ENCODE results near the gene RXYLT1. TPM values are rescaled to one million over a fixed set of nuclear protein-coding genes. Genes with fewer than 3 reads are reported as not detected.

Gene RXYLT1
- total RNA-seq, 2 experiments from 2014 or later, result 15.7 to 23.3 TPM

GRCh38 chr12:63752283-63752682 lies 27.4 kb upstream of the RXYLT1 start:
- TF ChIP-seq, protein P1, sequence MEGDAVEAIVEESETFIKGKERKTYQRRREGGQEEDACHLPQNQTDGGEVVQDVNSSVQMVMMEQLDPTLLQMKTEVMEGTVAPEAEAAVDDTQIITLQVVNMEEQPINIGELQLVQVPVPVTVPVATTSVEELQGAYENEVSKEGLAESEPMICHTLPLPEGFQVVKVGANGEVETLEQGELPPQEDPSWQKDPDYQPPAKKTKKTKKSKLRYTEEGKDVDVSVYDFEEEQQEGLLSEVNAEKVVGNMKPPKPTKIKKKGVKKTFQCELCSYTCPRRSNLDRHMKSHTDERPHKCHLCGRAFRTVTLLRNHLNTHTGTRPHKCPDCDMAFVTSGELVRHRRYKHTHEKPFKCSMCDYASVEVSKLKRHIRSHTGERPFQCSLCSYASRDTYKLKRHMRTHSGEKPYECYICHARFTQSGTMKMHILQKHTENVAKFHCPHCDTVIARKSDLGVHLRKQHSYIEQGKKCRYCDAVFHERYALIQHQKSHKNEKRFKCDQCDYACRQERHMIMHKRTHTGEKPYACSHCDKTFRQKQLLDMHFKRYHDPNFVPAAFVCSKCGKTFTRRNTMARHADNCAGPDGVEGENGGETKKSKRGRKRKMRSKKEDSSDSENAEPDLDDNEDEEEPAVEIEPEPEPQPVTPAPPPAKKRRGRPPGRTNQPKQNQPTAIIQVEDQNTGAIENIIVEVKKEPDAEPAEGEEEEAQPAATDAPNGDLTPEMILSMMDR (conservative IDR thresholded peaks at IDR 0.05; ENCODE audit: low read length), result no peak
- TF ChIP-seq EZH2phosphoT487 (IDR thresholded peaks at IDR 0.05; ENCODE audit: borderline replicate concordance, low read depth, low read length), result no peak
- Histone ChIP-seq H3K79me2 (ENCODE audit: insufficient read depth, low read depth, low read length) (no peaks in the 10 kb centered on the region), H4K20me1 (ENCODE audit: insufficient read depth, low read length) (no peaks in the 10 kb centered on the region), H2AFZ (ENCODE audit: low read length) (no peak overlapping the region), H3K4me2 (ENCODE audit: low read length) (no peak overlapping the region), H3K36me3 (ENCODE audit: insufficient read depth, low read length) (no peaks in the 10 kb centered on the region), H3K9me3 (ENCODE audit: low read length) (no peaks in the 10 kb centered on the region), H3K27ac (ENCODE audit: low read depth, low read length, poor library complexity, severe bottlenecking) (no peak overlapping the region), H3K9me2 (ENCODE audit: insufficient read depth, low read length) (no peaks in the 10 kb centered on the region), H3K4me3 (ENCODE audit: low read depth, low read length, poor library complexity, severe bottlenecking) (no peak overlapping the region), H3K4me1 (ENCODE audit: insufficient read depth, low read length, poor library complexity, severe bottlenecking) (no peaks in the 10 kb centered on the region)
- intact Hi-C loops (cut with micrococcal nuclease; ENCODE audit: unreplicated experiment), result no loop called here
- POLR2A ChIA-PET, result no interaction called here
- CTCF ChIA-PET (ENCODE audit: unreplicated experiment), result interaction anchor here (0.5 to 0.6 kb wide), 2 partner anchors 17 to 365 kb away, joined by 3 read pairs; no protein-coding TSS in a partner anchor
- BruUV-seq (replicated peaks), result no TSS peak
- no peak for DNase-seq (ENCODE audit: low spot score)

- Histone ChIP-seq H3K27ac (ENCODE audit: low read depth, low read length, poor library complexity, severe bottlenecking) (no peak overlapping the region), H3K4me1 (ENCODE audit: insufficient read depth, low read length, poor library complexity, severe bottlenecking) (no peaks in the 10 kb centered on the region), H3K9me2 (ENCODE audit: insufficient read depth, low read length) (no peaks in the 10 kb centered on the region), H3K36me3 (ENCODE audit: insufficient read depth, low read length) (no peaks in the 10 kb centered on the region), H3K79me2 (ENCODE audit: insufficient read depth, low read depth, low read length) (no peaks in the 10 kb centered on the region), H3K9me3 (ENCODE audit: low read length) (no peaks in the 10 kb centered on the region), H3K4me2 (ENCODE audit: low read length) (no peak overlapping the region), H4K20me1 (ENCODE audit: insufficient read depth, low read length) (no peaks in the 10 kb centered on the region), H2AFZ (ENCODE audit: low read length) (no peak overlapping the region), H3K4me3 (ENCODE audit: low read depth, low read length, poor library complexity, severe bottlenecking) (no peak overlapping the region)
- ChIA-PET POLR2A (no interaction called here), CTCF (ENCODE audit: unreplicated experiment) (interaction anchor here (0.5 to 0.6 kb wide), 2 partner anchors 16 to 366 kb away, joined by 3 read pairs; no protein-coding TSS in a partner anchor)
- DNase-seq (ENCODE audit: low spot score), result no peak
- no peak for TF ChIP-seq EZH2phosphoT487 (IDR thresholded peaks at IDR 0.05; ENCODE audit: borderline replicate concordance, low read depth, low read length)
- TF ChIP-seq, protein P1 (conservative IDR thresholded peaks at IDR 0.05; ENCODE audit: low read length), result no peak
- intact Hi-C loops (cut with micrococcal nuclease; ENCODE audit: unreplicated experiment), result no loop called here
- no TSS peak for BruUV-seq (replicated peaks)
Measured at GRCh38 chr12:63752841-63753240, 26.9 kb upstream of the RXYLT1 start.

- Histone ChIP-seq H4K20me1 (ENCODE audit: insufficient read depth, low read length) (no peaks in the 10 kb centered on the region), H3K4me2 (ENCODE audit: low read length) (no peak overlapping the region), H3K27ac (ENCODE audit: low read depth, low read length, poor library complexity, severe bottlenecking) (no peak overlapping the region), H3K79me2 (ENCODE audit: insufficient read depth, low read depth, low read length) (no peaks in the 10 kb centered on the region), H3K4me3 (ENCODE audit: low read depth, low read length, poor library complexity, severe bottlenecking) (no peak overlapping the region), H3K36me3 (ENCODE audit: insufficient read depth, low read length) (no peaks in the 10 kb centered on the region), H2AFZ (ENCODE audit: low read length) (no peak overlapping the region), H3K4me1 (ENCODE audit: insufficient read depth, low read length, poor library complexity, severe bottlenecking) (no peaks in the 10 kb centered on the region), H3K9me2 (ENCODE audit: insufficient read depth, low read length) (no peaks in the 10 kb centered on the region), H3K9me3 (ENCODE audit: low read length) (no peaks in the 10 kb centered on the region)
- no peak for TF ChIP-seq EZH2phosphoT487 (IDR thresholded peaks at IDR 0.05; ENCODE audit: borderline replicate concordance, low read depth, low read length)
- TF ChIP-seq, protein P1 (conservative IDR thresholded peaks at IDR 0.05; ENCODE audit: low read length), result no peak
- intact Hi-C loops (cut with micrococcal nuclease; ENCODE audit: unreplicated experiment), result no loop called here
- DNase-seq (ENCODE audit: low spot score), result no peak
- ChIA-PET CTCF (ENCODE audit: unreplicated experiment) (no interaction called here), POLR2A (no interaction called here)
- BruUV-seq (replicated peaks), result no TSS peak
Measured at GRCh38 chr12:63753743-63754142, 26.0 kb upstream of the RXYLT1 start.

Data from OCI-LY7 (cell line).